Glutamatergic neuron (in vitro differentiated cells): ENCODE results near the gene ZKSCAN5. TPM values are rescaled to one million over a fixed set of nuclear protein-coding genes. Genes with fewer than 3 reads are reported as not detected.
A peak's percentile ranks its signal among the peaks of the same experiment; 100 is the strongest.
"Not testable (repeated sequence)": the region's sequence is repeated elsewhere in the genome, so short reads cannot be mapped to it uniquely, and the experiment has no call there.

ENCODE experiments used
- DNase-seq: peaks from one replicate; pipeline ENCODE4 v3.0.0; 2022
- H3K27ac Mint-ChIP-seq: one replicate; pipeline ENCODE4 v1.8.0; 2020; ENCODE audit warnings: mild to moderate bottlenecking, mixed read lengths, inconsistent platforms; ENCODE audit not compliant: unreplicated experiment
- H3K27me3 Mint-ChIP-seq: one replicate; pipeline ENCODE4 v1.8.0; 2020; ENCODE audit warnings: mild to moderate bottlenecking, moderate library complexity, mixed read lengths, inconsistent platforms; ENCODE audit not compliant: unreplicated experiment
- H3K36me3 Mint-ChIP-seq: one replicate; pipeline ENCODE4 v1.8.0; 2020; ENCODE audit warnings: mild to moderate bottlenecking, mixed read lengths, inconsistent platforms; ENCODE audit not compliant: unreplicated experiment
- H3K4me1 Mint-ChIP-seq: one replicate; pipeline ENCODE4 v1.8.0; 2020; ENCODE audit warnings: mild to moderate bottlenecking, low read depth, mixed read lengths, inconsistent platforms; ENCODE audit not compliant: unreplicated experiment
- H3K4me3 Mint-ChIP-seq: one replicate; pipeline ENCODE4 v1.8.0; 2020; ENCODE audit warnings: mild to moderate bottlenecking, mixed read lengths, inconsistent platforms; ENCODE audit not compliant: unreplicated experiment
- H3K9me3 Mint-ChIP-seq: one replicate; pipeline ENCODE4 v1.8.0; 2020; ENCODE audit warnings: mild to moderate bottlenecking, moderate library complexity, mixed read lengths, inconsistent platforms; ENCODE audit not compliant: unreplicated experiment
- CTCF ChIP-seq: fragments of 200-600 bp; sonication (generic); IDR thresholded peaks from one replicate; pipeline ENCODE4 v1.5.0; 2021; ENCODE audit not compliant: partially characterized antibody, unreplicated experiment
- total RNA-seq: library from RNA; stranded (reverse); fragmentation: NEBNext Ultra II Directional; extraction: Animal tissue kit (Norgen Biotek cat#: 25700); gene quantifications from one replicate; pipeline ENCODE4 v1.2.1, GENCODE V29; 2021; ENCODE audit not compliant: unreplicated experiment

ZKSCAN5 gene
- total RNA-seq, 1 donor from 2014 or later: 18.7 TPM

GRCh38 chr7:99562114-99562784 is 57.8 kb downstream of the ZKSCAN5 start:
- H3K4me1 Mint-ChIP-seq: peaks cover 6% of the 10 kb centered on the region
- H3K27ac Mint-ChIP-seq: no peak overlapping the region
- H3K9me3 Mint-ChIP-seq: peaks cover 11% of the 10 kb centered on the region
- H3K36me3 Mint-ChIP-seq: peaks cover 10% of the 10 kb centered on the region
- H3K27me3 Mint-ChIP-seq: peaks cover 17% of the 10 kb centered on the region
- no peak for TF ChIP-seq CTCF
- H3K4me3 Mint-ChIP-seq: no peak overlapping the region
- no peak for DNase-seq

- no peak for TF ChIP-seq CTCF
- Mint-ChIP-seq H3K9me3 (peaks cover 7% of the 10 kb centered on the region), H3K4me1 (peaks cover 4% of the 10 kb centered on the region), H3K27ac (no peak overlapping the region), H3K36me3 (peaks cover 10% of the 10 kb centered on the region), H3K4me3 (peak overlapping the region; percentile 34), H3K27me3 (peaks cover 14% of the 10 kb centered on the region)
- no peak for DNase-seq
Measured at GRCh38 chr7:99562832-99563231, 58.4 kb downstream of the ZKSCAN5 start.

- TF ChIP-seq CTCF: no peak
- peaks cover 4% of the 10 kb centered on the region for H3K4me1 Mint-ChIP-seq
- no peak overlapping the region for H3K27ac Mint-ChIP-seq
- peaks cover 2% of the 10 kb centered on the region for H3K9me3 Mint-ChIP-seq
- peaks cover 9% of the 10 kb centered on the region for H3K27me3 Mint-ChIP-seq
- peaks cover 10% of the 10 kb centered on the region for H3K36me3 Mint-ChIP-seq
- no peak for DNase-seq
- no peak overlapping the region for H3K4me3 Mint-ChIP-seq
Measured at GRCh38 chr7:99563650-99564049, 59.2 kb downstream of the ZKSCAN5 start.

GRCh38 chr7:99568770-99569169 is 64.3 kb downstream of the ZKSCAN5 start:
- not testable (repeated sequence) for H3K4me1 Mint-ChIP-seq, H3K27ac Mint-ChIP-seq, DNase-seq, H3K36me3 Mint-ChIP-seq, H3K4me3 Mint-ChIP-seq, H3K9me3 Mint-ChIP-seq, H3K27me3 Mint-ChIP-seq

- H3K27me3 Mint-ChIP-seq: no peaks in the 10 kb centered on the region
- DNase-seq: no peak
- H3K27ac Mint-ChIP-seq: no peak overlapping the region
- no peaks in the 10 kb centered on the region for H3K36me3 Mint-ChIP-seq
- no peaks in the 10 kb centered on the region for H3K9me3 Mint-ChIP-seq
- TF ChIP-seq CTCF: no peak
- no peak overlapping the region for H3K4me3 Mint-ChIP-seq
- no peaks in the 10 kb centered on the region for H3K4me1 Mint-ChIP-seq
Measured at GRCh38 chr7:99571768-99572167, 67.3 kb downstream of the ZKSCAN5 start.
